ENCODE measurements around the gene KLHDC8A. TPM values are rescaled to one million over a fixed set of nuclear protein-coding genes. Genes with fewer than 3 reads are reported as not detected.

The KLHDC8A gene
- total RNA-seq, 1 experiment from 2014 or later = not detected

- TF ChIP-seq CTCF (IDR thresholded peaks at IDR 0.05; ENCODE audit: unreplicated experiment) = no peak
- Mint-ChIP-seq H3K36me3 (ENCODE audit: insufficient read depth, unreplicated experiment) (peaks cover 44% of the 10 kb centered on the region), H3K9me3 (ENCODE audit: unreplicated experiment) (no peaks in the 10 kb centered on the region), H3K4me1 (ENCODE audit: insufficient read depth, unreplicated experiment) (peaks cover 41% of the 10 kb centered on the region), H3K27me3 (ENCODE audit: insufficient read depth, unreplicated experiment) (no peaks in the 10 kb centered on the region), H3K27ac (ENCODE audit: low read depth, unreplicated experiment) (peak overlapping the region; percentile 23), H3K4me3 (ENCODE audit: unreplicated experiment) (no peak overlapping the region)
- BruUV-seq (replicated peaks) = TSS peak; percentile 22
- DNase-seq (ENCODE audit: unreplicated experiment) = no peak
- intact Hi-C loops (cut with micrococcal nuclease) = no loop called here
- ChIA-PET CTCF (interaction anchor here (0.7 to 17.1 kb wide), 6 partner anchors 16 to 72 kb away, joined by 3 to 197 read pairs (median 4); partner anchors contain the start of gene NUAK2), POLR2A (interaction anchor here (1.0 to 13.2 kb wide), 5 partner anchors 10 to 31 kb away, joined by 3 to 243 read pairs (median 8); partner anchors contain the start of gene NUAK2)
These were observed 54.7 kb downstream of the KLHDC8A start for GRCh38 chr1:205301842-205302588.

GRCh38 chr1:205301205-205301821, 55.4 kb downstream of the KLHDC8A start:
- peaks cover 47% of the 10 kb centered on the region for H3K4me1 Mint-ChIP-seq (ENCODE audit: insufficient read depth, unreplicated experiment)
- CTCF ChIA-PET = interaction anchor here (0.6 to 17.1 kb wide), 9 partner anchors 16 to 72 kb away, joined by 3 to 197 read pairs (median 3); partner anchors contain the start of gene NUAK2
- BruUV-seq (replicated peaks) = no TSS peak

GRCh38 chr1:205300149-205300548, 56.6 kb downstream of the KLHDC8A start:
- POLR2A ChIA-PET = interaction anchor here (1.5 to 13.2 kb wide), 4 partner anchors 15 to 244 kb away, joined by 3 to 243 read pairs (median 103); partner anchors contain the start of gene NUAK2
- intact Hi-C loops (cut with micrococcal nuclease) = no loop called here

More at GRCh38 chr1:205301205-205301821, 55.4 kb downstream of the KLHDC8A start:
- Mint-ChIP-seq H3K4me3 (ENCODE audit: unreplicated experiment) (no peak overlapping the region), H3K27ac (ENCODE audit: low read depth, unreplicated experiment) (peak overlapping the region; percentile 23), H3K36me3 (ENCODE audit: insufficient read depth, unreplicated experiment) (peaks cover 40% of the 10 kb centered on the region), H3K9me3 (ENCODE audit: unreplicated experiment) (no peaks in the 10 kb centered on the region), H3K27me3 (ENCODE audit: insufficient read depth, unreplicated experiment) (no peaks in the 10 kb centered on the region)
- peak; percentile 91 for DNase-seq (ENCODE audit: unreplicated experiment)
- intact Hi-C loops (cut with micrococcal nuclease) = no loop called here
- POLR2A ChIA-PET = interaction anchor here (1.0 to 13.2 kb wide), 6 partner anchors 10 to 242 kb away, joined by 3 to 243 read pairs (median 6); partner anchors contain the start of gene NUAK2
- TF ChIP-seq CTCF (IDR thresholded peaks at IDR 0.05; ENCODE audit: unreplicated experiment) = no peak

More at GRCh38 chr1:205300149-205300548, 56.6 kb downstream of the KLHDC8A start:
- H3K27ac Mint-ChIP-seq (ENCODE audit: low read depth, unreplicated experiment) = peak overlapping the region; percentile 26
- no TSS peak for BruUV-seq (replicated peaks)
- H3K27me3 Mint-ChIP-seq (ENCODE audit: insufficient read depth, unreplicated experiment) = no peaks in the 10 kb centered on the region
- TF ChIP-seq CTCF (IDR thresholded peaks at IDR 0.05; ENCODE audit: unreplicated experiment) = no peak
- CTCF ChIA-PET = interaction anchor here (0.6 to 17.1 kb wide), 8 partner anchors 16 to 154 kb away, joined by 3 to 197 read pairs (median 6); partner anchors contain the start of gene NUAK2
- H3K4me3 Mint-ChIP-seq (ENCODE audit: unreplicated experiment) = no peak overlapping the region
- H3K36me3 Mint-ChIP-seq (ENCODE audit: insufficient read depth, unreplicated experiment) = peaks cover 32% of the 10 kb centered on the region
- DNase-seq (ENCODE audit: unreplicated experiment) = no peak
- peaks cover 56% of the 10 kb centered on the region for H3K4me1 Mint-ChIP-seq (ENCODE audit: insufficient read depth, unreplicated experiment)
- no peaks in the 10 kb centered on the region for H3K9me3 Mint-ChIP-seq (ENCODE audit: unreplicated experiment)
